GM19025 (cell line): ENCODE data around the gene SPECC1.
"Not testable (repeated sequence)": the region's sequence is repeated elsewhere in the genome, so short reads cannot be mapped to it uniquely, and the experiment has no call there.

ENCODE experiments used
- ATAC-seq: cut with Tn5 transposase; IDR thresholded peaks from one replicate; pipeline ENCODE4 v1.9.1; 2021; ENCODE audit warnings: mild to moderate bottlenecking, low read depth, moderate library complexity; ENCODE audit not compliant: unreplicated experiment

SPECC1 gene

GRCh38 chr17:20092261-20092867, 83.2 kb downstream of the SPECC1 start:
- ATAC-seq, result no peak

- ATAC-seq, result no peak
Observed at GRCh38 chr17:20092973-20093626, 83.9 kb downstream of the SPECC1 start.

GRCh38 chr17:20094777-20095176, 85.6 kb downstream of the SPECC1 start:
- no peak for ATAC-seq

- no peak for ATAC-seq
Observed at GRCh38 chr17:20095336-20096080, 86.3 kb downstream of the SPECC1 start.

GRCh38 chr17:20096430-20096829, 87.3 kb downstream of the SPECC1 start:
- no peak for ATAC-seq

- no peak for ATAC-seq
Observed at GRCh38 chr17:20097330-20097729, 88.2 kb downstream of the SPECC1 start.

GRCh38 chr17:20098314-20098713, 89.2 kb downstream of the SPECC1 start:
- no peak for ATAC-seq

- not testable (repeated sequence) for ATAC-seq
Observed at GRCh38 chr17:20100806-20101205, 91.6 kb downstream of the SPECC1 start.

- no peak for ATAC-seq
Observed at GRCh38 chr17:20103454-20104446, 94.6 kb downstream of the SPECC1 start.

GRCh38 chr17:20105539-20106280, 96.6 kb downstream of the SPECC1 start:
- no peak for ATAC-seq

GRCh38 chr17:20106446-20106845, 97.3 kb downstream of the SPECC1 start:
- ATAC-seq, result not testable (repeated sequence)

GRCh38 chr17:20109076-20109475, 99.9 kb downstream of the SPECC1 start:
- no peak for ATAC-seq

- no peak for ATAC-seq
Observed at GRCh38 chr17:20111538-20111937, 102.4 kb downstream of the SPECC1 start.

GRCh38 chr17:20114466-20114865, 105.3 kb downstream of the SPECC1 start:
- ATAC-seq, result no peak

GRCh38 chr17:20116683-20117309, 107.6 kb downstream of the SPECC1 start:
- ATAC-seq, result no peak

GRCh38 chr17:20118280-20118679, 109.1 kb downstream of the SPECC1 start:
- ATAC-seq, result no peak

GRCh38 chr17:20120836-20121235, 111.7 kb downstream of the SPECC1 start:
- no peak for ATAC-seq

GRCh38 chr17:20121359-20122253, 112.4 kb downstream of the SPECC1 start:
- no peak for ATAC-seq
